KMS-11 (cell line): ENCODE data around the gene MDFI.

Experiments used
- H2AFZ ChIP-seq: fragments of 200-600 bp; sonication (generic); 2 replicates; pipeline ENCODE4 v1.6.1; 2016; ENCODE audit warnings: antibody characterized with exemption, mixed run types, low read depth
- H3K27ac ChIP-seq: fragments of 200-600 bp; sonication (generic); 2 replicates; pipeline ENCODE4 v1.6.1; 2016; ENCODE audit warnings: mild to moderate bottlenecking, mixed run types
- H3K27me3 ChIP-seq: fragments of 200-600 bp; sonication (generic); 2 replicates; pipeline ENCODE4 v1.6.1; 2017; ENCODE audit warnings: mild to moderate bottlenecking, low read depth, mixed run types, moderate library complexity; ENCODE audit not compliant: insufficient read depth
- H3K36me3 ChIP-seq: fragments of 200-600 bp; sonication (generic); 2 replicates; pipeline ENCODE4 v1.6.1; 2017; ENCODE audit warnings: mild to moderate bottlenecking, mixed run types; ENCODE audit not compliant: insufficient read depth
- H3K4me1 ChIP-seq: fragments of 200-600 bp; sonication (generic); 2 replicates; pipeline ENCODE4 v1.6.1; 2016; ENCODE audit warnings: mild to moderate bottlenecking, low read depth, mixed run types; ENCODE audit not compliant: poor library complexity, severe bottlenecking
- H3K4me2 ChIP-seq: fragments of 200-600 bp; sonication (generic); 2 replicates; pipeline ENCODE4 v1.7.0; 2016; ENCODE audit warnings: mild to moderate bottlenecking, mixed run types
- H3K4me3 ChIP-seq: fragments of 200-600 bp; sonication (generic); IDR thresholded peaks from 2 replicates; pipeline ENCODE4 v1.6.1; 2017; ENCODE audit warnings: low read depth, low read length, mixed read lengths; ENCODE audit not compliant: insufficient read depth
- H3K79me2 ChIP-seq: fragments of 200-600 bp; sonication (generic); 2 replicates; pipeline ENCODE4 v1.6.1; 2016; ENCODE audit warnings: low read depth, mixed run types; ENCODE audit not compliant: insufficient read depth
- H3K9ac ChIP-seq: fragments of 200-600 bp; sonication (generic); 2 replicates; pipeline ENCODE4 v1.6.1; 2016; ENCODE audit warnings: mild to moderate bottlenecking, mixed run types
- H4K20me1 ChIP-seq: fragments of 200-600 bp; sonication (generic); 2 replicates; pipeline ENCODE4 v1.6.1; 2016; ENCODE audit warnings: mild to moderate bottlenecking, mixed run types; ENCODE audit not compliant: insufficient read depth
- CTCF ChIP-seq: fragments of 200-600 bp; sonication (generic); conservative IDR thresholded peaks from 2 replicates; pipeline ENCODE4 v1.6.1; 2017; ENCODE audit warnings: low read depth, mild to moderate bottlenecking, antibody characterized with exemption, low read length, moderate library complexity, mixed read lengths

The MDFI gene

GRCh38 chr6:41637194-41638001, 870 bp upstream of the MDFI start:
- Histone ChIP-seq H3K27ac (no peak overlapping the region), H4K20me1 (no peaks in the 10 kb centered on the region), H3K4me2 (no peak overlapping the region), H3K4me1 (no peaks in the 10 kb centered on the region), H3K9ac (no peak overlapping the region), H3K4me3 (no peak overlapping the region), H3K79me2 (no peaks in the 10 kb centered on the region), H3K27me3 (peaks cover 34% of the 10 kb centered on the region; the same call in 1 of the 2 replicates), H2AFZ (no peak overlapping the region), H3K36me3 (no peaks in the 10 kb centered on the region)
- TF ChIP-seq CTCF, result no peak

GRCh38 chr6:41638935-41639808, 904 bp downstream of the MDFI start:
- Histone ChIP-seq H3K4me1 (no peaks in the 10 kb centered on the region), H3K27me3 (peaks cover 47% of the 10 kb centered on the region; the same call in 1 of the 2 replicates), H3K4me3 (no peak overlapping the region)

GRCh38 chr6:41639809-41640371, 1.6 kb downstream of the MDFI start:
- H3K9ac ChIP-seq, result no peak overlapping the region

More at GRCh38 chr6:41638935-41639808, 904 bp downstream of the MDFI start:
- Histone ChIP-seq H3K79me2 (no peaks in the 10 kb centered on the region), H3K4me2 (no peak overlapping the region), H3K9ac (no peak overlapping the region), H3K27ac (no peak overlapping the region), H2AFZ (no peak overlapping the region), H4K20me1 (no peaks in the 10 kb centered on the region), H3K36me3 (no peaks in the 10 kb centered on the region)
- no peak for TF ChIP-seq CTCF

More at GRCh38 chr6:41639809-41640371, 1.6 kb downstream of the MDFI start:
- H4K20me1 ChIP-seq, result no peaks in the 10 kb centered on the region
- no peaks in the 10 kb centered on the region for H3K4me1 ChIP-seq
- H3K4me3 ChIP-seq, result no peak overlapping the region
- no peak overlapping the region for H2AFZ ChIP-seq
- H3K4me2 ChIP-seq, result no peak overlapping the region
- no peaks in the 10 kb centered on the region for H3K36me3 ChIP-seq
- TF ChIP-seq CTCF, result no peak
- no peaks in the 10 kb centered on the region for H3K79me2 ChIP-seq
- no peak overlapping the region for H3K27ac ChIP-seq
- H3K27me3 ChIP-seq, result peaks cover 54% of the 10 kb centered on the region; the same call in 1 of the 2 replicates
